Measurements from ENCODE around the gene BCR. TPM values are rescaled to one million over a fixed set of nuclear protein-coding genes. Genes with fewer than 3 reads are reported as not detected.

Gene BCR
- total and polyA plus RNA-seq, 2 of the 13 experiments (the other 11 are each of a cell fraction or from before 2014, with no cell fraction given): 19.9 to 33.6 TPM

GRCh38 chr22:23130697-23131096 lies 49.6 kb upstream of the BCR start:
- intact Hi-C loops (cut with micrococcal nuclease; ENCODE audit: unreplicated experiment): no loop called here
- H3K9ac ChIP-seq (ENCODE audit: insufficient read depth, low read depth, low read length): no peak overlapping the region
- H2AFZ ChIP-seq (ENCODE audit: low read length): no peak overlapping the region
- TF ChIP-seq CBFB (CRISPR knock-in tag; IDR thresholded peaks at IDR 0.05) (no peak), ADNP (CRISPR knock-in tag; IDR thresholded peaks at IDR 0.05) (no peak), HIVEP1 (CRISPR knock-in tag; IDR thresholded peaks at IDR 0.05) (no peak), NR3C1 (CRISPR knock-in tag; IDR thresholded peaks at IDR 0.05) (no peak), MEIS2 (CRISPR knock-in tag; IDR thresholded peaks at IDR 0.05) (no peak), AKAP8 (CRISPR knock-in tag; IDR thresholded peaks at IDR 0.05) (no peak), NFKBIZ (CRISPR knock-in tag; IDR thresholded peaks at IDR 0.05) (no peak), REPIN1 (CRISPR knock-in tag; IDR thresholded peaks at IDR 0.05; ENCODE audit: borderline replicate concordance, low read depth) (no peak), TIGD3 (CRISPR knock-in tag; IDR thresholded peaks at IDR 0.05; ENCODE audit: borderline replicate concordance) (no peak), AGO2 (optimal IDR thresholded peaks at IDR 0.05; ENCODE audit: low read depth, low read length) (no peak), FOXO4 (CRISPR knock-in tag; conservative IDR thresholded peaks at IDR 0.05) (no peak), SP140L (CRISPR knock-in tag; IDR thresholded peaks at IDR 0.05; ENCODE audit: borderline replicate concordance) (no peak), ZNF362 (CRISPR knock-in tag; IDR thresholded peaks at IDR 0.05; ENCODE audit: borderline replicate concordance) (no peak), HNRNPH1 (optimal IDR thresholded peaks at IDR 0.05; ENCODE audit: low read depth, low read length) (no peak), KDM1A (CRISPR knock-in tag; IDR thresholded peaks at IDR 0.05) (no peak), ZSCAN9 (CRISPR knock-in tag; IDR thresholded peaks at IDR 0.05; ENCODE audit: borderline replicate concordance) (no peak), SNAI1 (CRISPR knock-in tag; IDR thresholded peaks at IDR 0.05; ENCODE audit: borderline replicate concordance) (no peak), ZNF800 (CRISPR knock-in tag; IDR thresholded peaks at IDR 0.05) (no peak), ZNF280B (CRISPR knock-in tag; IDR thresholded peaks at IDR 0.05; ENCODE audit: borderline replicate concordance) (no peak)
- no peaks in the 10 kb centered on the region for H4K20me1 ChIP-seq (ENCODE audit: insufficient read depth, low read length)
- BruUV-seq (replicated peaks): no TSS peak
- peaks cover 5% of the 10 kb centered on the region; the same call in 1 of the 2 replicates for H3K4me1 ChIP-seq (ENCODE audit: insufficient read depth, low read length)
- H3K27me3 ChIP-seq (ENCODE audit: control insufficient read depth in 1 of 2, insufficient read depth in 2 of 2, low read length in 2 of 2): no peaks in the 10 kb centered on the region; a peak in 1 of 5 replicates
- 28% methylated on average over 2 of the region's 3 CpGs for WGBS (ENCODE audit: low lambda C conversion rate)
- no peaks in the 10 kb centered on the region for H3K79me2 ChIP-seq (ENCODE audit: insufficient read depth, low read length)
- CTCF ChIA-PET (ENCODE audit: low intra/inter-chr PET ratio, low total read pairs): interaction anchor here (6.5 kb wide), 1 partner anchor 171 kb away, joined by 299 read pairs; no protein-coding TSS in a partner anchor
- DNase-seq (ENCODE audit: low spot score): no peak
- POLR2A ChIA-PET: no interaction called here
- in situ Hi-C loops (cut with HindIII; ENCODE audit: extremely low pct_ligation_motif_present, low pct_unique_long_range_greater_than_20kb): no loop called here
- H3K27ac ChIP-seq (ENCODE audit: extremely low read length, insufficient read depth, low read length): no peak overlapping the region
- no peaks in the 10 kb centered on the region for H3K9me3 ChIP-seq (ENCODE audit: low read length)
- FAIRE-seq: no peak
- H3K36me3 ChIP-seq (replicated peaks in 1 of 2; ENCODE audit: control insufficient read depth in 1 of 2, insufficient read depth in 2 of 2, low read length in 2 of 2): no peaks in the 10 kb centered on the region
- ATAC-seq: no peak
- no peak overlapping the region for H3K4me2 ChIP-seq (ENCODE audit: low read depth, low read length)
- no peak overlapping the region for H3K4me3 ChIP-seq (replicated peaks in 1 of 3; ENCODE audit: insufficient read depth in 1 of 3, low read depth in 2 of 3, low read length in 3 of 3)
